NT2/D1 (cell line): ENCODE results near the gene ETV5.

ENCODE experiments used
- SUZ12 ChIP-seq: IDR thresholded peaks from 2 replicates; pipeline ENCODE4 v1.6.1; 2011; ENCODE audit not compliant: insufficient read length, insufficient read depth; ENCODE audit errors: extremely low read depth
- YY1 ChIP-seq: IDR thresholded peaks from 2 replicates; pipeline ENCODE4 v1.6.1; 2011; ENCODE audit not compliant: insufficient read length, insufficient read depth
- ZNF274 ChIP-seq: IDR thresholded peaks from 2 replicates; pipeline ENCODE4 v1.6.1; 2011; ENCODE audit warnings: mild to moderate bottlenecking, low read depth, low read length

DNA sequence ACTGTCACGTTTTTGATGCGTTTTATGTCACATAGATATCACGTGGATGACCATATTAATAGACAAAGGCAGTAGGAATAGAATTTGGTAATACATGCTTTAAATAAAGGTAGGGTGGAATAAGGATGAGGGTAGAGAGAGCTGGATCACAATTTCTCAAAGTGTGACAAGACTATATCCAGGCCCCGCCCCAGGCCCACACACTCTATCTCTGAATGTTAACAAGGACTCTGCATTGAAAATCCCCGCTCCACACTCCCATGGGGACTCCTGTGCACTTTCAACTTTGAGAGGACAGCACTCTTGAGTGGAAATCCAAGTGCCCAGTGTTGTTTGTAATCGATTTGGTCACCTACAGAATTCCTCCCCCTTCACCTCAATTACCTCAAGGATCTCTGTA lies 31.4 kb downstream of the ETV5 start:
- TF ChIP-seq ZNF274 = no peak
- no peak for TF ChIP-seq YY1
- no peak for TF ChIP-seq SUZ12
